ENCODE results near the gene CALN1.

GRCh38 chr7:72017756-72018155 is 394.4 kb downstream of the CALN1 start:
- TF ChIP-seq, protein P1, sequence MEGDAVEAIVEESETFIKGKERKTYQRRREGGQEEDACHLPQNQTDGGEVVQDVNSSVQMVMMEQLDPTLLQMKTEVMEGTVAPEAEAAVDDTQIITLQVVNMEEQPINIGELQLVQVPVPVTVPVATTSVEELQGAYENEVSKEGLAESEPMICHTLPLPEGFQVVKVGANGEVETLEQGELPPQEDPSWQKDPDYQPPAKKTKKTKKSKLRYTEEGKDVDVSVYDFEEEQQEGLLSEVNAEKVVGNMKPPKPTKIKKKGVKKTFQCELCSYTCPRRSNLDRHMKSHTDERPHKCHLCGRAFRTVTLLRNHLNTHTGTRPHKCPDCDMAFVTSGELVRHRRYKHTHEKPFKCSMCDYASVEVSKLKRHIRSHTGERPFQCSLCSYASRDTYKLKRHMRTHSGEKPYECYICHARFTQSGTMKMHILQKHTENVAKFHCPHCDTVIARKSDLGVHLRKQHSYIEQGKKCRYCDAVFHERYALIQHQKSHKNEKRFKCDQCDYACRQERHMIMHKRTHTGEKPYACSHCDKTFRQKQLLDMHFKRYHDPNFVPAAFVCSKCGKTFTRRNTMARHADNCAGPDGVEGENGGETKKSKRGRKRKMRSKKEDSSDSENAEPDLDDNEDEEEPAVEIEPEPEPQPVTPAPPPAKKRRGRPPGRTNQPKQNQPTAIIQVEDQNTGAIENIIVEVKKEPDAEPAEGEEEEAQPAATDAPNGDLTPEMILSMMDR (IDR thresholded peaks at IDR 0.05) = no peak
- no peak for TF ChIP-seq POLR2A (IDR thresholded peaks at IDR 0.05)
